Left lobe of liver (tissue), 2 donors: ENCODE measurements around the gene CRKL. TPM values are rescaled to one million over a fixed set of nuclear protein-coding genes. Genes with fewer than 3 reads are reported as not detected.

ENCODE experiments used
- ATAC-seq: fragments of 200-7000 bp; cut with Tn5 transposase; one replicate; pipeline ENCODE4 v1.9.1; 2020; ENCODE audit warnings: mild to moderate bottlenecking, moderate library complexity
- DNase-seq: peaks from one replicate; pipeline ENCODE4 v3.0.0-alpha.2; 2020; ENCODE audit warnings: low spot score
- total RNA-seq: library from RNA; stranded (reverse); gene quantifications from one replicate; pipeline ENCODE4 v1.2.1, GENCODE V29; 2021
- donor health status: DM: no; HTN: no; CAD: no; lungs with moderate emphysema.
- donor health status: DM: no; HTN: yes; CAD: no.

Gene CRKL
- total RNA-seq, 1 donor from 2014 or later: 41.4 TPM

DNA sequence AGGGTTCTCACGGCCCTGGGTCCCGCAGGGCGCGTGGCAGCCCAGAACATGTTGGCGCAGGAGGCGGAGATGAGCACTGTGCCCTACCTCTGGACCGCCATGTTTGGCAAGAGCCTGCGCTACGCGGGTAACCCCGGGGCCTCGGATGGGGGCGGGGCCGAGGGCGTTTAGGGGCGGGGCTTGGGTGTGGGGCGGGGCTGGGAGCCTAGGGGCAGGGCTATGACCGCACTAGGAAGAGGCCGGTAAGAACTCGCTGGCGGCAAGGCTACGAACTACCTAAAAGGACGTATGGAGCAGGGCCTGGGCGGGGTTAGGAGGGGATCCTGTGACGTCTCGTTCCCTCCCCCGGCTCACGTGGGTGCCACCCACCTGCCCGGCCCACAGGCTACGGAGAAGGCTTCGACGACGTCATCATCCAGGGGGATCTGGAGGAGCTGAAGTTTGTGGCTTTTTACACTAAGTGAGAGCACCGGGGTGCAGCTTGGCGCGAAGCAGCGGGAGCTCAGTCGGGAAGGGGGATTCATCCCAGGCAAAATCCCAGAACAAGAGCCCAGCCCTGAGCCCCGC, 62.1 kb downstream of the CRKL start:
- DNase-seq: peak; percentile 73
- ATAC-seq: peak; percentile 61

DNA sequence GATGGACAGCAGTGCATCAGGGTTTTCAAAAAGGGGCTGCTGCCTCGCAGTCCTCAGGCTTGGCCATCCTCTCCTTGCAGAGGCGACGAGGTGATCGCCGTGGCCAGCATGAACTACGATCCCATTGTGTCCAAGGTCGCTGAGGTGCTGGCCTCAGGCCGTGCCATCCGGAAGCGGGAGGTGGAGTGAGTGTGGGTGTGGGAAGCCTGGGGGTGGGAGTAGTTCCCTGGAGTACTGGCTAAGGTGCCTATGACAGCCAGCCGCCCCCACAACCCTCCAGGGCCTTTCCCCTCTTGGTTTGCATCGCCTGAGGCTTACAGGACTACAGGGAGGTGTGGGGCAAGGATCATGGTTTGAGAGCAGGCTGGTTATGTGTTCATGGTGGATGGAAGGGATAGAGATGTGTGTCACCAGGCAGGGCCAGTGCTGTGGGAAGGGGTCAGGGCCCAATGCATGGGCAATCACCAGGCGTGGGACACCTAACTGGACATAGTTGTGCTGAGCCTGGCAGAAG, 62.8 kb downstream of the CRKL start:
- ATAC-seq (peak; percentile 45), DNase-seq (peak; percentile 66)

DNA sequence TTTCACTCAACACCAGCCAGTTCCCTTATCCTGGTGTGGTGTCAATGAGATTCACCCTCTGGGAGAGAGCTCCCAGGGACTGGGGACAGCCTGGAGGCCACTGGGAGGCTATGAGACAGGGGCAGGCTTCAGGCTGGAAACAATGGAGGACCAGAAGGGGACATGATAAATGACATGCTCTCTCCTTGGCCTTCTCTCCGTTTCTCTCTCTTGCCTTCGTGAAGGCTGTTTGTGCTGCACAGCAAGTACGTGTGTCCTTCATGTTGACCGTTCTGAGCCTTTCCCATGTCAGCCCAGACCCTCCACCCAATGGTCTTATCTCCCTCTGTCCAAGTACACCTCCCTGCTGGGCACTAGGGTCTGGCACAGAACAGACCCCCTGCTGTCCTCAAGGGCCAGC, 63.3 kb downstream of the CRKL start:
- DNase-seq (no peak), ATAC-seq (no peak)

DNA sequence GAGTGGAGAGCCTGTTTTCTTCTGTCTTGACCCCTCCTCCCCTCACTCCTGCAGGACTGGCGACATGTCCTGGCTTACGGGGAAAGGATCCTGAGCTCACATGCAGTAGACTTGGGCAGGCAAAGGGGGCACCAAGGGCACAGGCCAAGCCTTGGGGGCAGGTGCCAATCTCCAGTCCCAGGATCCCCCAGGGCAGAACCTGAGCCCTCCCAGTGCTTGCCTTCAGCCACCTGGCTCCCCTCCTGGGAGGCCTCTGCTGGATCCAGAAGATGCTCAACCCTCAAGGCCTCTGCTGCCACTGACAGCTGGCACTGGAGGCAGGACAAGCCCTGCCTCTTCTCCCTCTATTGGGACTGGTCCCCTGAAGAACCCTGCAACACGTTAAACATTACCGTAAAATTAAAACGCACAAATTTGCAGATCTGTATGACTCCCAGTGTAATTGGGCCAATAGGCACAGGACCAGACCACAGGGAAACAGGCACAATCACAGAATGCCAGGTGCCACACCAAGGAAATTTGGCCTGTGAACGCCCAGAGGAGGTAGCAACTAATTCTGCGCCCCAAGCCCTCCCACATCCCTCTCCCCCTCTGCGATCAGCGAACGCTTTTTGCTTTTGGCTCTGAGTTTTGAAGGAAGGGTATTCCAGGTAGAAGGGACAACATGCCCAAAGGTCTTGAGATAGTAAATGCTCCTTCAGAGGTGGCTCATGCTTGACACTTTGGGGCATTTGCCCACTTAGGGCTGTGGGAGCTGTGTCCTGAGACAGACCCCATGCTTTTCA, 63.9 kb downstream of the CRKL start:
- DNase-seq: no peak
- no peak for ATAC-seq

DNA sequence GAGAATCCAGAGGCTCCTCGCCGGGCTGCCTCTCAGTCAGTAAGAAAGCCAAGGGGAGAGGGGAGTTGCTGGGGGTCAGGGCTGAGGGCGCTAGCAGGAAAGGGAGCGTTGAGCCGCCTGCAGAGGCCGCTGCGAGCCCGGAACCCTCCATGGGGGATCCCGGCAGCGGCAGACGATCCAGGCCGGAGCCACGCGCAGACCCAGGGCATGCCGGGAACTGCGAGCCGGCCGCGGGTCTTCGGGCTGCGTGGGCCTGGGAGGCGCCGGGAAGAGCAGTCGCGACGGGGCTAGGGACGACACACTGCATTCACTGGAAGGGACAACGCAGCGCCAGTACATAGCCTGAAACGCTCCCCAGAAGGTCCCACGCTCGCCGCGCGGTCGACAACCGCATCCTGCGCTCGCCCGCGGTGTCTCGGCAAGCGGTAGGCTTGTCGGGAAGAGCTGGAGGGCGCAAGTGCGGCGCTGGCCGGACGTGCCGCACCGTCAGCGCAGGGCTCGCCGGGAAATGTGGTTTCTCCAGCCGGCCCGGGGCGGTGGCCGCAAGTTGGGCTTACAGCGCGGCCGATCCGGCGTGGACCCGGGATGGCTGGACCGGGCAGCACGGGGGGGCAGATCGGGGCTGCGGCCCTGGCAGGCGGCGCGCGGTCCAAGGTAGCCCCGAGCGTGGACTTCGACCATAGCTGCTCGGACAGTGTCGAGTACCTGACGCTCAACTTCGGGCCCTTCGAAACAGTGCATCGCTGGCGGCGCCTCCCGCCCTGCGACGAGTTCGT, 64.8 kb downstream of the CRKL start, which contains the start of gene LZTR1:
Gene LZTR1 (plus strand): TSS at position 511 of the 776 bp plus-strand sequence. CDS start 75 bp downstream, at position 586.
- peak; percentile 92 for DNase-seq
- peak; percentile 87 for ATAC-seq

DNA sequence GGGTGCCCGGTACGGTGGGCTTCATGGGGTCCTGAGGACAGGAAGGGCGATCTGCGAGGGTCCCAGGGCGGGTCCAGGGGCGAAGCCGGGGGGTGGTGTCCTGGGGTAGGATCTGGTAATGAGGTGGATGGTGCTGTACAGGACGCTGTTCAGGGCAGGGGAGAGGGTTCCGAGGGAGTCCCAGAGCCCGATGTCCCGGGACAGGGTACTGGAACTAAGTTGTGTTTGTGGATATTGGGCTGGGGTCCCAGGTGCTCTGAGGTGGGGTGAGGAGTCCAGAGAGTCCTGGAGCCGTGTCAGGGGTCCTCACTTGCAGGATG, 65.3 kb downstream of the CRKL start:
- peak; percentile 4 for ATAC-seq
- no peak for DNase-seq

DNA sequence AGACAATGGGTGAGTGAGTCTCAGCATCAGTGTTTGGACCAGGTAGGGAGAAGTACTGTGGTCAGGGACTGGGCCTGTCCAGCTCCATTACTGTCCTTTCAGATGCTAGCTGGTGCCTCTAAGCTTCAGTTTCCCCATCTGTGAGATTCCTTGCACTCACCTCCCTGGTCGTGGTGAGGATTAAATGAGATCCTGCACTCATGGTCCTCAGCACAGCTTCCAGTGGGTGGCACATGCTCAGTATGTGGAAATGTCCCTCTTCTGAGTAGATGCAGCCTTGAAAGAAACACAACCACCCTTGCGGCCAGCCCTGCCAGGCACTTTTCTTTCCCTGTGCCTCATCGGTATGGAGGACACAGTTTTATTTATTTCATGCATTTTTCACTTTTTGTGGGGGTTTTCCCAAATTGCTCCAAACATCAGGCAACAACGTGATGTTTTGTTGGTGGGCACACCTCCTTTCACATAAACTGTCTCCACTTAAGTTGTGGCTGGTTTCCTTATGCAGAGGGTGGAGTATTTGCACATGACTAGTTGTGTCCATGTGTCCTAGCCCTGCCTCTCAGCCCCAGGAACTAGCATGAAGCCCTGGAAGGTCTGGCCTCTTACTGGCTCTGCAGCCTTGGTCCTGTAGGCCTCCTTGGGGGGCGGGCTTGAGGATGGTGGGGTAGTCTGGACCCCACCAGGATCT, 66.0 kb downstream of the CRKL start:
- ATAC-seq: no peak
- no peak for DNase-seq

DNA sequence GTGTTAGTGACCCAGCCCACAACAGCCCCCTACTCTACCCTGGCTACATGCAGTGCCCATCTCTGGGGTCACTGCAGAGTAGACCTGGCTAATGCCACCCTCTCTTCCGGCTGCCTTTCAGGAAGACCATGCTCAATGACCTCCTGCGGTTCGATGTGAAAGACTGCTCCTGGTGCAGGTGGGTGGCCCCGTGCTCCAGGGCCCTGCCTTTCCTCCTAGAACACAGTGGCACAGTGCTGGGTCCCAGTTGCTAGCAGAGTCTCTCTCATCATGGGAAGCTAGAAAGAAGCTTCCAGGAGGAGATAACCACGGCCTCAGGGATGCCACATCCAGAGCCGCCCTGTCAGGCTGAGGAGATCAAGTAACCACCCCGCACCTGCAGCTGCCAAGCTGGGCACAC, 68.5 kb downstream of the CRKL start:
- DNase-seq: no peak
- no peak for ATAC-seq

DNA sequence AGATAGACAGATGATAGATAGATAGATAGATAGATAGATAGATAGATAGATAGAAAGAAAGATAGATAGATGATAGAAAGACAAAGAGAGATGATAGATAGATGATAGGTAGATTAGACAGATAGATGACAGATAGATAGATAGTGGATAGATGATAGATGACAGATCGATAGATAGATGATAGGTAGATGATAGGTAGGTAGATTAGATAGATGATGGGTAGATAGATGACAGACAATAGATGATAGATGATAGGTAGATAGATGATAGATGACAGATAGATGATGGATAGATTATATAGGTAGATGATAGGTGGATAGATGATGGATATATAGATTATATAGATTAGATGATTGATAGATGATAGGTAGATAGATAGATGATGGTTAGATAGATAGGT, 69.2 kb downstream of the CRKL start:
- no peak for DNase-seq
- no peak for ATAC-seq

DNA sequence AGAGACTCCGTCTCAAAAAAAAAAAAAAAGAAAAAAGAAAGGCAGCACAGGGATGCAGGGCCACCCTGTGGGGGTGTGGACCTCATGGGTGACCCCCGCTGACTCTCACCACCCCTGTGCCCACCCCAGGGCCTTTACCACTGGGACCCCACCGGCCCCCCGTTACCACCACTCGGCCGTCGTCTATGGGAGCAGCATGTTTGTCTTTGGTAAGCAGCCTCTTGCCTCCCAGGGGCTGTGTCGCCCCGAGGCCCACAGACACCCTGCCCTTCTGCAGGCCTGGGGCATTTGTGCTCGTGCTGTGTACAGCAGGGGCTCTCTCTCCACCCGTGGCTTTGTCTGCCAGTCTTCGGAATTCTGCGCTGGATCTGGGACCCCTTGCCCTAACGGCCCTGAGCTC, 70.2 kb downstream of the CRKL start:
- no peak for ATAC-seq

DNA sequence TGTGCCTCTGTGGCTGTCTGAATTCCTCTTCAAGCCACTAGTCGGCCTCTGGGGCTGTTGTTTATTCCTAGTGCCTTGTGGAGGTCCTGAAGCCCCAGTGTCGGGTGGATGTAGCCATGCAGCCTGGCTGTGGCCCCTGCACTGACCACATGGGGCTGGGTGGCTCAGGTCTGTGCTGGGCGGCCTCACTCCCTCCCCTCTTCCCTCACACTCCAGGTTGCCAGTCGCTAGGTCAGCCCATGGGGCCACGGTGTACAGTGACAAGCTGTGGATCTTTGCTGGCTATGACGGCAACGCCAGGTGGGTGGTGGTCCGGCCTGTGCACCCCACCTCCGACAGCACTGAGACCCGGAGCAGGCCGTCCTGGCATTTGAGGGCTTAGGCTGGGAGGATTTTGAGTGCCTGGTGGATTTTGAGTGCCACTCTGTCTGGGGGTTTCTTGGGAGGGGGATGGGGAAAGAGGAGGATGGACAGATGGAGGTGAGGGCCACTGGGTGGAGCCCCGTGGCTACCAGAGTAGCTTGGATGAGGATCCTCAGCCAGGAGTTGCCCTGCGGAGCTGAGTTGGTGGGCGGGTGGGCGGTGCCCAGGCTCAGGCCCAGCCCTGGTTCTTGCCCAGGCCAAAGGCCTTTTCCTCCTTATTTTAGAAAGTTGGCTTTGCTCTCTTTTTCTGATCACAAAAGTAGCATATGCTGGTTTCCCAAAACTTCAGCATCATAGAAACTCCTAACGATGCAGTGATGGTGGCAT, 71.5 kb downstream of the CRKL start:
- ATAC-seq (no peak), DNase-seq (no peak)

More for the DNA sequence above, 70.2 kb downstream of the CRKL start:
- no peak for DNase-seq

DNA sequence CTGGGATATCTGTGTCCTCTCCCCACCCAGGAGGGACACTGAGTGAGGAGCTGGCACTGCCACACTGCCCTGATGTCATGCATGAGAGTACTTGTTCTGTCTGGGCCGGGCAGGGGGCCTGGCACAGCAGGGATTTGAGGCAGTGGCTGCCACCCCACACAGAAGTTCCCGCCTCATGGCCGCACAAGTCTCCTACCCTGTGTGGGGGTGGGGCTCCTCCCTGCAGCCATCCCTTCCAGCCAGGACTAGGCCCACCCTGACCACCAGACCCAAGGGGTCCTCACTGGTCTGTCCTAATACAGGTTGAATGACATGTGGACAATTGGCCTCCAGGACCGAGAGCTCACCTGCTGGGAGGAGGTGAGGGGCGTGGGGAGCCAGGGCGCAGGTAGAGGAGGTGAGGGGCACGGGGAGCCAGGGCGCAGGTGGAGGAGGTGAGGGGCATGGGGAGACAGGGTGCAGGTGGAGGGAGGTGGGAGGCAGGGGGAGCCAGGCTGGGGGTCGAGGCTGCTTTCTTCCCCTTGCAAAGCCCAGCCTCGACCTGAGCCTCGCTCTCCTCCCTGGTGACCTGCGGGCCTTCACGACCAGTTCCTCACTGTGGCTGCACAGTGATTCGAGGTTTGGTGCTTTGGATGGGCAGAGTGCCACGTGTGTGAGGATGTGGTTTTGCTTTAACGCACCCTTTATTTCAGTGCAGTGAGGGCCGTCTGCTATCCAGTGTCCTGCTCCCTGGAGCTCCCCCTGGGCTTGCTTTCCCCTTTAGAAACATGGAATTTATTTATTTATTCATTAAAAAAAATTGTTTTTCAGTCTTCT, 72.3 kb downstream of the CRKL start:
- DNase-seq (no peak), ATAC-seq (no peak)

DNA sequence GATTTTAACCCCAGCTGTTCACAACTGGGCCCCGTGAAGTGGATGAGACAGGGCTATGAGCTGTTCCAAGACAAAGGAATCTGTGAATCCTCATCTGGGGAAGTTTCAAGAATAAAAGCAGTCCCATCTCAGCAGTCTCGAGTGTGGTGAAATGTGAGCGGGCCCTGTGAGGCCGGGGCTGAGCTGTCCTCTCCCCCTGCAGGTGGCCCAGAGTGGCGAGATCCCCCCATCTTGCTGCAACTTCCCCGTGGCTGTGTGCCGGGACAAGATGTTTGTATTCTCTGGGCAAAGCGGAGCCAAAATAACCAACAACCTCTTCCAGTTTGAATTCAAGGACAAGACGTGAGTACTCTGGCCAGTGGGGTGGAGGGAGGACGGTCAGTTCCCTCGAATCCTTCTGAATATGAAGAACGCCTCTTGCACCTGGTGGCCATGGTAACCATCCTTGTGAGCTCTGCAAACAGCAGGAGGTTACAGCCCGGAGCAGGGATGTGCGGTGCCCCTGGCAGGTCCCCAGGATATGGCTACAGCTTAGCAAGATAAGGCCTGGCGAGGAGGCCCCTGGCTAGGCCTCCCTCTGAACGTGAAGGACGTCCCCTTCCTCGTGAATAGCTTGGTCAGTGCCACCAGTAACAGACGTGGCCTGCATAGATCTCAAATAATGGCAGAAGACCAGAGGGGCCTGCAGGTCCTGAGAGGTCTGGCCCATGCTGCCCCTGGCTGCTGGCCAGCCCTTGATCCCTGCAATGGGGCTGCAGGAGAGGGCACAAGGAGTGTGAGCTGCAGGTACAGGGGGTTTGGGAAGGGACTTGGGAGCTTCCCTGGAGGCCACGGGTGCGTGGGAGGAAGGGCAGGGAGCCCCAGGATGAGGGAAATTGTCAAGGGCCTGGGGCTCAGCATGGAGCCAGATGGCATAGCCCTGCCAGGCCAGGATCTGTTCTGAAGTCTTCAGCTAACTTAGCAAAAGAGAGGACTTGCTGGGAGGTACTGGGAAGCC, 73.3 kb downstream of the CRKL start:
- DNase-seq (no peak), ATAC-seq (no peak)

DNA sequence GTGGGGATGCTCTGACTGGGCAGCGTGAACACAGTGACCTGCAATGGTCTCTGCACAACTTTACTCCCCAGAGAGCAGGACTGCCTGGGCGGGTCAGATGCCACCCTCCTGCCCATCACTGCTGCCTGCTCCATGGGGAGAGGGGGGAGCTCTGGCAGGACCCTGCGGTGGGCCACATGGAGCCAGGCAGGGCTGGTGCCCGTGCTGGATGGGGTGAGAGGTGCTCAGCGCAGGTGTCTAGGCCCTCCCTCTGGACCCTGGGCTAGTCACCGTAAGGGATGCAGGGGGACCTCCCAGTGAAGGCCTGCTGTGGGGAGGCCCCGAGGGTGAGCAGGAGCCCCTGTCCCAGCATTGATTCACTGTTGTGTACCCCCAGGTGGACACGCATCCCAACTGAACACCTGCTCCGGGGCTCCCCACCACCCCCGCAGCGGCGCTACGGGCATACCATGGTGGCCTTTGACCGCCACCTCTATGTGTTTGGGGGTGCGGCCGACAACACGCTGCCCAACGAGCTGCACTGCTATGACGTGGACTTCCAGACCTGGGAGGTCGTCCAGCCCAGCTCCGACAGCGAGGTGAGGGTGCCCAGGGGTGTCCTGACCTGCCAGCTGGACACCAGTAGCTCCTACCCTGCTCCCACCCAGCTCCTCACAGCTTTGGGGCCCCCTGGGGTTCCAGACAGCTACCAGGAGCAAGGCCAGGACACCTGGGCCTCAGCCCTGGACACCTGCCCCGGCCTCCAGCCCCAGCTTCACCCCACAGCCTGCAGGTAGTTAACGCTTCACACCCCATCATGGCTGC, 74.2 kb downstream of the CRKL start:
- ATAC-seq (no peak), DNase-seq (no peak)

DNA sequence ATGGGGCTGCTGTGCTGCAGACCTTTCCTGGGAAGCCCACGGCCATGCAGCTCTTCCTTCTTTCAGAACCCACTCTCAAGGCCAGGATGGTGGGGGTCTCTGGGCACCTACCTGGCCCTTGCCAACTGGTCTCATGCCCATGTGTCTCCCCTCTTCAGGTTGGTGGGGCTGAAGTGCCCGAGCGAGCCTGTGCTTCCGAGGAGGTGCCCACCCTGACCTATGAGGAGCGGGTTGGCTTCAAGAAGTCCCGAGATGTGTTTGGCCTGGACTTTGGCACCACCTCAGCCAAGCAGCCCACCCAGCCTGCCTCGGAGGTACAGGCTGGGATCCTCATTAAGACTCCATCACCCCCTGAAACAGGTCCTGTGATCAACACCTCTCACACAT, 74.8 kb downstream of the CRKL start:
- ATAC-seq: no peak

DNA sequence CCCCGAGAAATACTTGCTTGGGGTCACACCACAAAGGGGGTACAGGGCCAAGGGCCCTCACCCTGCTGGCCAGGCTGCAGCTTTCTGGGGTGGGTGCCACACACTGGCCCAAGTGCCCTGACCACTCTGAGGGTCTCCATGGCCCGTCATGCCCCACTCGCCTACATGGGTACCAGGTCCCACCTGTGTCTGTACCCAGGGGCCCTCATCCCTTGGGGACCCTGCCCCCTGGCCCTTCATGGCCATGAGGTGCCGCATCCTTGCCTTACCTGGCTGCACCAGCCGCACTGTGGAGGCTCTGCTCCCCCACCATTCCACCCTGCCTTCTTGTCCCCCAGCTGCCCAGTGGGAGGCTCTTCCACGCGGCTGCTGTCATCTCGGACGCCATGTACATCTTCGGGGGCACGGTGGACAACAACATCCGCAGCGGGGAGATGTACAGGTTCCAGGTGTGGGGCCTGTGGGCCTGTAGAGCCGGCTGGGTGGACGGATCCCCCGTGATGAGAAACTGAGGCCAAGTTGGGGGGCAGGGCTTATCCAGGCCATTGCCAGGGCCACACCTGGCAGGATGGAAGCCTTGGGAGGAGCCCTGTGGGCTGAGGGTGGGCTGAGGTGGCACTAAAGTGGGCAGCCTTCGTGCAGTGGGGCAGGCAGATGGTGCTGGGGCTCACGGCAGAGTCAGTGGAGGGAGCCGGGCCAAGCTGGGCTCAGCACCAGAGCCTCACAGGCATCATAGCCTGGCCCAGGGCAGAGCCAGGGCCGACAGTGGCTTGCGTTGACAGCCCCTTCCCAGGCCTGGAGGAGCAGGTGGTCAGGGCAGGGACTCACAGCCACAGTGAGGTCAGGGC, 75.5 kb downstream of the CRKL start:
- ATAC-seq: no peak
- DNase-seq: no peak

More for the DNA sequence above, 74.8 kb downstream of the CRKL start:
- no peak for DNase-seq
